Lower leg skin (tissue), 4 donors: Measurements from ENCODE around the gene LDLR. TPM values are rescaled to one million over a fixed set of nuclear protein-coding genes. Genes with fewer than 3 reads are reported as not detected.
A peak's percentile ranks its signal among the peaks of the same experiment; 100 is the strongest.
"Not testable (repeated sequence)": the region's sequence is repeated elsewhere in the genome, so short reads cannot be mapped to it uniquely, and the experiment has no call there.

Source experiments
- DNase-seq, 2 donors: peaks; one replicate each; pipeline ENCODE4 v3.0.0-alpha.2; 2019; ENCODE audit warnings: low spot score in 2 of 2
- H3K4me3 ChIP-seq: fragments of 200-600 bp; sonication (generic); 2 replicates; pipeline ENCODE4 v1.5.1; 2017; ENCODE audit warnings: mild to moderate bottlenecking, low read depth; ENCODE audit not compliant: poor library complexity, severe bottlenecking
- POLR2A ChIP-seq, 2 donors: fragments of 450-650 bp; IDR thresholded peaks; one replicate each; pipeline ENCODE4 v1.6.1; 2016 to 2017; ENCODE audit warnings: antibody characterized with exemption in 2 of 2, mild to moderate bottlenecking in 1 of 2, moderate library complexity in 1 of 2
- WGBS, 2 donors: methylation state at CpG; one replicate each; pipeline ENCODE4 v1.1.5; 2018; 5-methylcytosine and 5-hydroxymethylcytosine counted together
- intact Hi-C: fragments of 100-400 bp; cut with DNase I; formaldehyde crosslinking; loops from one replicate; pipeline ENCODE4 v1.15.0; 2023; ENCODE audit warnings: low total_unique reads
- total RNA-seq, 4 donors: library from RNA; depleted of rRNA; stranded (reverse); fragments of >200 nt; gene quantifications; one replicate each; pipeline ENCODE4 v1.1.0, GENCODE V29; 2016
- TF ChIP-seq, protein P1 (sequence below), 3 donors: fragments of 450-650 bp; IDR thresholded peaks; one replicate each; pipeline ENCODE4 v1.5.1; 2016; ENCODE audit warnings: antibody characterized with exemption in 3 of 3, mild to moderate bottlenecking in 3 of 3, moderate library complexity in 2 of 3

Gene LDLR
- total RNA-seq, 4 donors from 2014 or later = 48.7 to 62.8 (median 58.7) TPM

GRCh38 chr19:11115895-11116446, 26.7 kb downstream of the LDLR start:
- TF ChIP-seq POLR2A (IDR thresholded peaks at IDR 0.05) = no peak
- TF ChIP-seq, protein P1, sequence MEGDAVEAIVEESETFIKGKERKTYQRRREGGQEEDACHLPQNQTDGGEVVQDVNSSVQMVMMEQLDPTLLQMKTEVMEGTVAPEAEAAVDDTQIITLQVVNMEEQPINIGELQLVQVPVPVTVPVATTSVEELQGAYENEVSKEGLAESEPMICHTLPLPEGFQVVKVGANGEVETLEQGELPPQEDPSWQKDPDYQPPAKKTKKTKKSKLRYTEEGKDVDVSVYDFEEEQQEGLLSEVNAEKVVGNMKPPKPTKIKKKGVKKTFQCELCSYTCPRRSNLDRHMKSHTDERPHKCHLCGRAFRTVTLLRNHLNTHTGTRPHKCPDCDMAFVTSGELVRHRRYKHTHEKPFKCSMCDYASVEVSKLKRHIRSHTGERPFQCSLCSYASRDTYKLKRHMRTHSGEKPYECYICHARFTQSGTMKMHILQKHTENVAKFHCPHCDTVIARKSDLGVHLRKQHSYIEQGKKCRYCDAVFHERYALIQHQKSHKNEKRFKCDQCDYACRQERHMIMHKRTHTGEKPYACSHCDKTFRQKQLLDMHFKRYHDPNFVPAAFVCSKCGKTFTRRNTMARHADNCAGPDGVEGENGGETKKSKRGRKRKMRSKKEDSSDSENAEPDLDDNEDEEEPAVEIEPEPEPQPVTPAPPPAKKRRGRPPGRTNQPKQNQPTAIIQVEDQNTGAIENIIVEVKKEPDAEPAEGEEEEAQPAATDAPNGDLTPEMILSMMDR (IDR thresholded peaks at IDR 0.05) = no peak
- no peak overlapping the region for H3K4me3 ChIP-seq
- intact Hi-C loops = no loop called here
- 67 to 88% methylated on average over 11 of the region's 11 CpGs for WGBS, 2 donors
- DNase-seq = no peak

- no peak for DNase-seq
- WGBS, 2 donors = 94 to 98% methylated on average over 9 of the region's 9 CpGs
- TF ChIP-seq POLR2A (IDR thresholded peaks at IDR 0.05) = no peak
- TF ChIP-seq, protein P1 (IDR thresholded peaks at IDR 0.05) = no peak
- intact Hi-C loops = no loop called here
- no peak overlapping the region for H3K4me3 ChIP-seq
These were observed 27.2 kb downstream of the LDLR start for GRCh38 chr19:11116507-11116906.

- H3K4me3 ChIP-seq, DNase-seq: not testable (repeated sequence)
- 94 to 98% methylated on average over 17 of the region's 17 CpGs for WGBS, 2 donors
- intact Hi-C loops = loop anchor here (10.0 kb wide), 1 partner anchor 83 kb away; no protein-coding TSS in a partner anchor
These were observed 32.7 kb downstream of the LDLR start for GRCh38 chr19:11121963-11122362.

GRCh38 chr19:11123114-11123513, 33.9 kb downstream of the LDLR start:
- H3K4me3 ChIP-seq = no peak overlapping the region
- intact Hi-C loops = loop anchor here (10.0 kb wide), 1 partner anchor 82 kb away; no protein-coding TSS in a partner anchor
- DNase-seq = no peak
- TF ChIP-seq, protein P1 (IDR thresholded peaks at IDR 0.05) = no peak
- TF ChIP-seq POLR2A (IDR thresholded peaks at IDR 0.05) = no peak
- WGBS, 2 donors = 88 to 92% methylated on average over 13 of the region's 13 CpGs

- intact Hi-C loops = loop anchor here (10.0 kb wide), 1 partner anchor 81 kb away; no protein-coding TSS in a partner anchor
- not testable (repeated sequence) for DNase-seq, H3K4me3 ChIP-seq
- 94 to 99% methylated on average over 4 of the region's 4 CpGs for WGBS, 2 donors
These were observed 34.9 kb downstream of the LDLR start for GRCh38 chr19:11124157-11124556.

DNA sequence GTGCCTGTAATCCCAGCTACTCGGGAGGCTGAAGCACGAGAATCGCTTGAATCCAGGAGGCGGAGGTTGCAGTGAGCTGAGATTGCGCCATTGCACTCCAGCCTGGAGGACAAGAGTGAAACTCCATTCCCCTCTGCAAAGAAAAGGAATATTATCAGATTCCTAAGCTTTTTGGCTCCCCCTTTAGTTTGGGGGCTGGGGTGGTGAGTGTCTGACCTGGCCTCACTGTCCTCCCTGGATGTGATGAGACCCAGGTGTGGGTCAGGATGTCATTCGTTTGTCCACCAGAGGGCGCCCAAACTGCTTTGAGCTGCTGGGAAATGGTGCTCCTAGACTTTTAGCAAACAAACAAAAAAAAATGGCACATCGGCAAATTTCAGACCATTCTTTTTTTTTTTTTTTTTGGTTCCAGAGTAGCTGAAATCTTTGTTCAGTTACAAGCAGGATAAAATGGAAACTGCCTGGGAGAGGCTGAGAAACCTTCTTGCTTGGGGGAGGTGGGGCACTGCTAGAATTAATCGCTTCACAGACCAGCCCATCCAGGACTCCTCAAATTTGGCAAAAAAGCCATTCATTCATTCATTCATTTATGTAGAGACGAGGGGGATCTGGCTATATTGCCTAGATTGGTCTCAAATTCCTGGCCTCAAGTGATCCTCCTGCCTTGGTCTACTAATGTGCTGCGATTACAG, 36.9 kb downstream of the LDLR start:
- intact Hi-C loops = loop anchor here (5.0 to 10.0 kb wide), 2 partner anchors 79 to 89 kb away; no protein-coding TSS in a partner anchor
- 60% methylated on average over 11 of the region's 11 CpGs for WGBS, 2 donors

More for the DNA sequence above, 36.9 kb downstream of the LDLR start:
- H3K4me3 ChIP-seq = no peak overlapping the region
- DNase-seq = peak; percentile 73 to 96
- TF ChIP-seq POLR2A (IDR thresholded peaks at IDR 0.05) = no peak
- TF ChIP-seq, protein P1 (IDR thresholded peaks at IDR 0.05) = peak in 1 of 3 donors; percentile 46
